DMS 273 treated with DMSO at 0.1 percent for 48 hours (cell line): ENCODE results near the gene OSBP.
"Not testable (repeated sequence)": the region's sequence is repeated elsewhere in the genome, so short reads cannot be mapped to it uniquely, and the experiment has no call there.

ENCODE experiments used
- DNase-seq: peaks from one replicate; lab custom pipeline; 2025; lab: John Stamatoyannopoulos, UW

Gene OSBP

DNA sequence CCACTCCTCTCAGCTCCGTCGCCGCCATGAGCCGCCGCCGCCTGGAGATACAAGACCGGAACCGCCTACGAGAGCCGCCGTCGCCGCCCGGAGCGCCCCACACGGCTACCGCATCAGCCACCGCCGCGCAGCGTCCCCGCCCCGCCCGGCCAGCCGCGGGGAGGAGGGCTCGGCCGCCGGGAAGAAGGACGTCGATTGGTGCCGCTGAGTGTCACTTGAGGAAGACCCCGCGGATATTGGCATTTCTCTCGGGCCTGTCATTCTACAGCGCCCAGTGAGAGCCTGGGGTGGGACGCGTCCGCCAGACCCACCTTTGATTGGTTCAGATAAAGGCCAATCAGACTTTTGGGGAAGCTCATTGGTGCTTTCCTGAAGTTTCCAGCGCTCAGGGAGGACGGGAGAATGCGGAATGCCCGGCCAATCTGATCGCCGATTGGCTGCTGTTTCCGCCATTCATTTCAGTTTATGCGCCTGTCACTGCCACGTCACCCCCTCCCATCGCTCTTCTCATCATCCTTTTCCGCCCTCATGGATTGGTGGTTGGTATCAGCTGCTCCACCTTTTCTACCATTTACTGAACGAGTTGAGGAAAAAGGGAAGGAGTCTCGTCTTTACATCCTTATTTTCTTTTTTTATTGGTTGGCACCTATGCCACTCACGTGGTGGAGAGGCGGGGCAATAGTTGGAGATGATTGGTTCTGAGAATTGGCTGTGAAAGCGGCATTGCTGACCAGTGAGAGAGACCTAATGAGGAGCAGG lies at the start of gene OSBP:
TSS of gene OSBP (minus strand) at position 138 of the 759 bp plus-strand sequence. CDS start at position 28, 110 bp downstream.
- peak; percentile 100 for DNase-seq

GRCh38 chr11:59660621-59661020 lies 45.0 kb upstream of the OSBP start:
- DNase-seq: no peak

GRCh38 chr11:59659981-59660380 lies 44.4 kb upstream of the OSBP start:
- no peak for DNase-seq

- no peak for DNase-seq
Observed at GRCh38 chr11:59658036-59658435, 42.5 kb upstream of the OSBP start.

DNA sequence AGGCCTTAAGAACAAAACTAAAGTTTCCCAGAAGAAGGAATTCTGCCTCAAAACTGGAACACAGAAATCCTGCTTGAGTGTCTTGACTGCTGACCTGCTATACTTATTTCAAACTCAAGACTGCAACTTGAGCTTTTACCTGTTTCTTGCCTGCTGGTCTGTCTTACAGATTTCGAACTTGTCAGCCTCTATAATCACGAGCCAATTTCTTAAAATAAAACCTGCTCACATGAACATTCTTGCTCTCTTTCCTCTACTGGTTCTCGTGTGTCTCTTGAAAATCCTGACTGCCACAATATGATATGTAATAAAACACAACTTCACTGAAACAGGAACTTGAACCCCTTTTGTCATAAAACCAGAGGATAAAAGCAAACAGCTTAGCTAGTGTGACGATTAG lies 39.3 kb upstream of the OSBP start:
- no peak for DNase-seq

DNA sequence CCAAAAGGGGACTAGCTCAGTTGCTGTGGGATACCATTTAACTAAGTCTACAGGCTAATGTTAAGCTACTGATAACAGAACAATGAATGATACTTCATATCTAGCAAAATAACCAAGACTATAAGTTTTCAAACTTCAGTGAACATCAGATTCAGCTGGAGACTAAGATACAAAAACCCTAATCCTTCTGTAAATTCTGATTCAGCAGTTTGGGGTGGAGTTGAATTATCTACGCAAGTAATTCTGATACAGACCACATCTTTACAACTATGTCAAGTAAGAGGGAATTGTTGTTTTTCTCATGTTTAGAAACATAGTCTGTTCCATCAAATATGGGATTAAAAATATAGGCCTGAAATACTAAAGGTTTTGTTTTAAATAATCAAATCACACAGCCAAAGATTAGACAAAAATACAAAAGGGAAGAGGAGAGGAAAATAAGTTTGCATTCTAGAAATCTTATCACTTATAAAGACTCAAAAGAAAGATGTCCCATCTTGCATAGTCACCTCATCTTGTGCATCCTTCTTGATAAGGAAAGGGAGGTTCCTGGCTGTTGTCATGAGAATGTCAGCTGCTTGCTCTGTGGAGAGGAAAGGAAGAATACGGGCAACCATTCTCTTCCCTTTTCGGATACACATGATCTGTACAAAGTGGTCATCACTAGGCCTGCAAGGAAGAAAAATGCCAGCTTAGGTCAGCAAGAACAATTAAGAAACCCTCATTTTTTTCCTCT lies 31.8 kb upstream of the OSBP start:
- no peak for DNase-seq

DNA sequence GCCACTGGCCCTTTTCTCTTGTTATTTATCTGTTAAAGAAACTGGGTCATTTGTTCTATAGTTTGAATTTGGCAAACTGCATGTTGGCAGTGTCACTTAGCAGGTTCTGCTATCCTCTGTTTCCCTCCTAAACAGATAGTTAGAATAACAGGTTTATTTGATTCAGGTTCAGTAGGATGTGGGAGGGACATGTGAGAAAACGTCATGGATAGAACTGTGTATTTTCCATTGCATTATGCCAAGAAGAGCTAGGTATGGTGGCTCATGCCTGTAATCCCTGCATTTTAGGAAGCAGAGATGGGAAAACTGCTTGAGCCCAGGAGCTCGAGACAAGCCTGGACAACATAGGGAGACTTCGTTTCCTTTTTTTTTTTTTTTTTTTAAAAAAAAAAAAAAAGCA lies 29.0 kb upstream of the OSBP start:
- DNase-seq: no peak

- DNase-seq: no peak
Observed at GRCh38 chr11:59643390-59643789, 27.8 kb upstream of the OSBP start.

GRCh38 chr11:59641156-59641555 lies 25.6 kb upstream of the OSBP start:
- DNase-seq: no peak

DNA sequence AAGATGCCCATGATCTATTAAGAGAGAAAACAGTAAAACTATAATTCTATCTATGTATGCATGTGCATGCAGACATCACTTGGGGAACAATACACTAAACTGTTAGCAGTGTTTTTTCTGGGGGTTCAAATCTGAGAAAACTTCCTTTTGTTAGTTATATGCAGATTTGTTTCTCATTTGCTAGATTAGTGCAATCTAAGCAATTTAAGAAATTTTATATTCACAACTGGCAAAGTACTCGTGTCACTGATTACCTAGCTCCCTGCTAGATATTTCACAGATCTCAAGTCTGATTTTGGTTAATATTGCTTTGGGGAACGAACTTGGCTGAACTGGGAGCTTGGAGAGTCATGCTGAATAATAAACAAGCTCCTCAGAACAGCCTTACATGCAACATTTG lies 14.9 kb upstream of the OSBP start:
- no peak for DNase-seq

DNA sequence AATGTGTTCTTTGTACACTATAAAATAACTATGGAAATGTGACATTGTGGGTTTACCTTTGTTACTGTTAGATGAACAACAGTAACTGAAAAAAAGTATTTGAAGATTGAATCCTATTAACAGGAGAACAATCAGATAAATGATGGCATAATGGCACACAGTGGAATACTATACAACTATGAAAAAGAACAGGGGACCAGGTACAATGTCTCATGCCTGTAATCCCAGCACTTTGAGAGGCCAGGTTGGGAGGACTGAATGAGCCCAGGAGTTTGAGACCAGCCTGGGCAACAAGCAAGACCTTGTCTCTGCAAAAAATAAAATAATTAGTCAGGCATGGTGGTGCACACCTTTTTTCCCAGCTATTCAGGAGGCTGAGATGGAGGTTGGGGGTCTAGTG lies 14.4 kb upstream of the OSBP start:
- DNase-seq: no peak

GRCh38 chr11:59626969-59627368 lies 11.4 kb upstream of the OSBP start:
- not testable (repeated sequence) for DNase-seq

- DNase-seq: no peak
Observed at GRCh38 chr11:59625703-59626102, 10.1 kb upstream of the OSBP start.

DNA sequence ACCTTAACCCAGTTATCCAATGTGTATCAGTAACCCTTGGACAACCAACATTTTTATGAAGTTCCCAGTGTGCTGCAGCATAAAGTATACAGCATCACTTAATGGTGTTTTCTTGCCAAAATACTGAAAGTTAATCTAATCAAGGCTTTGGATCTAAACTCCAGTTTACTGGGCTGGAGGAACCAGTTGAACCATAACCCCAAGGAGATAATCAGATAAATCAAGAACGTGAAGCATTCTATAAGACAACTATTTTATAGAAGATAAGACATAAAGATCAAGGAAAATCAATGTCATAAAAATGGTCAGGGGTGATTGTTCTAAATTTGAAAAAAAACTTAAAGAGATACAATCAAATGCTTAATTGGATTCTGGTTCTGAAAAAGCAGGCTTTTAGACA lies 2.3 kb upstream of the OSBP start:
- no peak for DNase-seq

DNA sequence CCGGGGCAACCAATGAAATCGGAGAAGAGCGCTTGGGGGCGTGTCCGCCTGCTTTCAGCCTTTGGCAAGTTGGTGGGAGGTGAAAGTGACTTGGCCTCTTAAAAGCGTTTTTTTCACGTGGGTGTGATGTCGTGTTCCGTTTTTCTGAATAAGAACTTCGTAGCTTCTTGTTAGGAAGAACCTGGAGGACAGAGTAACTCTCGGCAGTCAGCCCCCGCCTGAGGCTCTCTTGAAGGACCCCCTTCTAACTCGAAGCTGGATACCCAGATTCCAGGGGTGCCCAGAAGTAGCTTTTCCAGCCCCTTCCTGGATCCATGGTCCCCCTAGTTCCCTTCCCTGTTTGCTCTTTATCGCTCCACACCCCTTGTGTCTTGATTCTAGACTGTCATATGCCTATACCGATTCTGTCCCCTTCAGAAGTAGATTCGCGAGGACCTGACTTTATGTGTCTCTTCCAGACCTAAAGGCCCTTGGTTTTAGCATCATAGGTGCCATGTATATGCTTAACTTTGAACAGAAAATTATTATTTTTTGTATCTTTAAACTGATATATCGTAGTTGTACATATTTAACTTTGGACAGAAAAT lies 915 bp upstream of the OSBP start:
- no peak for DNase-seq

- no peak for DNase-seq
Observed at GRCh38 chr11:59615120-59615636, 396 bp downstream of the OSBP start.

GRCh38 chr11:59614277-59615119 lies 1.1 kb downstream of the OSBP start:
- DNase-seq: no peak

DNA sequence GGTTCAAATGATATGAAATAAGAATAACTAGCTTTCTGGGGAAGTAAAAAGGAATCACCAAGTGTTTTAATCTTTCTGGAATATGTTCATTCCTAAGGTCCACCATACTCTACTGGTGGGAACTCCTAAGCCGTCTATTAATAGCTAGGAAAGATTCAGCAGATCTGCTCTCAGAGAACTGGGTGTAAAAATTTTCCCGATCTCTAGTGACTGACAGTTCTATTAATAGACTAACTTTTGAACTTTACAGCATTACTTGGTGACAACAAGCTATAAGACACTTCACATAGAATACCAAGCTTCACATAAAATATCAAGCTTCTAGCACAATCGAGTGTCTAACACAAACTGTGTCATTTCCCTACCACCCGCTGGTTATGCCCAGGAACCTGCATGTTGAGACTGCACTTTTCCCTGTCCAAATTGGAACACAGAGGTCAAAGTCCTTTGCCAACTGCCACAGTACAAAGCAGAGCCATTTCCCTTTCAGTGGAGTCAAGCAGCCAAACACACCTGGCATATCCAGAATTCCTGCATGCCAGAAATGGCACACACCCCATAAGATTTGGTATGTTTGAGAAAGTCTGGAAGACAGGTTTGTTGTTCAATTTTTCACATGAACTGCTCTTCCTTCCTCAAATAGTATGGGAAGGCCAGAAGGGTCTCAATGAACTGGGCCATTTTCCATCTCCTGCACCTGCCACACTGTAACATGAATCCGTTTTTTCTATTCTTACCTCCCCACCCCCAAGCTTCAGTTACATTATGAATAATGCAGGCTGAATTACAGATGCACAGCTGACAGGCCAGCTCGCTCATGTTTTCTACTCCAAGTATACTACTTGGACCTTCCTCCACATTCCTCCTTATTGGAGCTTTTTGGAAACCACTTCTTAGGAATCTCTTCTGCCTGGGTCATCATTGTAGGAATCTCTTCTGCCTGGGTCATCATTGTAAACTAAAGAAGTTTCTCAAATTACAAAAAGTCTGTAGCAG lies 3.7 kb downstream of the OSBP start:
- DNase-seq: peak; percentile 14

DNA sequence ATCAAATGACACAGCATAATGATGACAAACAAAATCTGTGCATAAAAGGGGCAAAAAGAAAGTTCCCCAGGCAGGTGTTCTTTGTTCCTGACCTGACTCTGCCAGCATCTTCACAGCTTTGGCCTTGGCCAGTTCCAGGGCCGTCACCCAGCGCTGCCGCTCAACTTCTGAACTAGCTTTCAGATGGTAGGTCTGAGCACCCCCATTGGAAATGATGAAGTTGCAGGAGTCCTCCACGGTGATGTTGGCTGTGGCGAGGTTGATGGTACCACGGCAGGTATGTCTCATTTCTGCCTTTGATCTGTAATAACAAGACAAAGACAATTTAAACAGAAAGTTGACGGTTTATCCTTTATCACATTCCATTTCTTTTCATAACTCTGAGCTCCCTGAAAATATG lies 5.3 kb downstream of the OSBP start:
- DNase-seq: no peak

GRCh38 chr11:59607703-59608454 lies 7.7 kb downstream of the OSBP start:
- no peak for DNase-seq
